HG02884 (cell line): ENCODE measurements around the gene ADAMTSL3.
"Not testable (repeated sequence)": the region's sequence is repeated elsewhere in the genome, so short reads cannot be mapped to it uniquely, and the experiment has no call there.

Source experiments
- ATAC-seq: cut with Tn5 transposase; IDR thresholded peaks from one replicate; pipeline ENCODE4 v1.9.1; 2021; ENCODE audit warnings: mild to moderate bottlenecking, moderate library complexity; ENCODE audit not compliant: unreplicated experiment

The ADAMTSL3 gene

GRCh38 chr15:83960192-83960829 is 306.4 kb downstream of the ADAMTSL3 start:
- no peak for ATAC-seq

GRCh38 chr15:83961311-83961710 is 307.4 kb downstream of the ADAMTSL3 start:
- ATAC-seq, result no peak

- ATAC-seq, result not testable (repeated sequence)
Measured at GRCh38 chr15:83964967-83965366, 311.0 kb downstream of the ADAMTSL3 start.

DNA sequence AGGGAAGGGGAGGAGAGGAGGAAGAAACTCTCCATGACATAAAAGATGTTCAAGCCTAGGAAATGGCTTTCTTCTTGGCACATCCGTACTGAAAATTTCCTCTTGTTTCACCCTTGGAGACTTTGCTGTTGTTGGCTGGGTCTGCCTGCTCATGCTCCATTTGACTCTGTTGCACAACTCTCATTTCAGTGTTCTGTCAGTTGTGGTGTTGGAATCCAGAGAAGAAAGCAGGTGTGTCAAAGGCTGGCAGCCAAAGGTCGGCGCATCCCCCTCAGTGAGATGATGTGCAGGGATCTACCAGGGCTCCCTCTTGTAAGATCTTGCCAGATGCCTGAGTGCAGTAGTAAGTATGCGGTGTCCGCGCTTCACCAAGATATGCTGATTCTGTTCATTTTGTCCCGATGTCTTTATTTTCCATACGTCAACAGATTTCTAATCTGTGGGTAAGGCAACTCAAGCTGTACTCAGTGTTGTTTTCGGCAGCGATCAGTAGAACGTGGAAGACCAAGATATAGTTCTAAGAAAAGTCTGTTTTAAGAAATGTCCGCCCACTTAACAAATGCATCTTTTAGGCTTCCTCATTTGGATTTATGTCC is 316.5 kb downstream of the ADAMTSL3 start:
- ATAC-seq, result no peak

GRCh38 chr15:83971992-83972391 is 318.1 kb downstream of the ADAMTSL3 start:
- no peak for ATAC-seq

GRCh38 chr15:83973816-83974215 is 319.9 kb downstream of the ADAMTSL3 start:
- no peak for ATAC-seq

GRCh38 chr15:83977992-83978391 is 324.1 kb downstream of the ADAMTSL3 start:
- no peak for ATAC-seq

GRCh38 chr15:83978588-83978987 is 324.7 kb downstream of the ADAMTSL3 start:
- no peak for ATAC-seq

DNA sequence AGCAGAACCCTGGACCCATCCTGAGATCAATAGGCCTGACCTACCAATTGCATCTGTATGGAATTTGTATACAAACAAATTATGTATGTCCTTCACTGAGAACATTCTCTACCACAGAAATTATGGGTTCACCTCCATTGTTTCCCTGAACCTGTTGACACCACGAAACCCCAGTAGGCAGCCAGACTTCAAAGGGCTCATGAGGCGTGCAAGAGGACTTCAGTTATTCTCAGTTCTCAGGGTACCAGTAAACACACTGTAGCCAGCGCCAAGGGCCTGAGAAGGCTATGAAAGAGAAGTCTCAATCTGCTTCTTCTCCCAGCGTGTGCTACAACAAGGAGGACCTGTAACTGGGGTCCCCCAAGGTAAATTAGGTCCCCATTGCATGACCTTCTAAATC is 326.7 kb downstream of the ADAMTSL3 start:
- no peak for ATAC-seq

DNA sequence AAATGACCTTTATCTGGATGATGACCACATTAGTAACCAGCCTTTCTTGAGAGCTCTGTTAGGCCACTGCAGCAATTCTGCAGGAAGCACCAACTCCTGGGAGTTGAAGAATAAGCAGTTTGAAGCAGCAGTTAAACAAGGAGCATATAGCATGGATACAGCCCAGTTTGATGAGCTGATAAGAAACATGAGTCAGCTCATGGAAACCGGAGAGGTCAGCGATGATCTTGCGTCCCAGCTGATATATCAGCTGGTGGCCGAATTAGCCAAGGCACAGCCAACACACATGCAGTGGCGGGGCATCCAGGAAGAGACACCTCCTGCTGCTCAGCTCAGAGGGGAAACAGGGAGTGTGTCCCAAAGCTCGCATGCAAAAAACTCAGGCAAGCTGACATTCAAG is 328.8 kb downstream of the ADAMTSL3 start:
- ATAC-seq, result no peak

DNA sequence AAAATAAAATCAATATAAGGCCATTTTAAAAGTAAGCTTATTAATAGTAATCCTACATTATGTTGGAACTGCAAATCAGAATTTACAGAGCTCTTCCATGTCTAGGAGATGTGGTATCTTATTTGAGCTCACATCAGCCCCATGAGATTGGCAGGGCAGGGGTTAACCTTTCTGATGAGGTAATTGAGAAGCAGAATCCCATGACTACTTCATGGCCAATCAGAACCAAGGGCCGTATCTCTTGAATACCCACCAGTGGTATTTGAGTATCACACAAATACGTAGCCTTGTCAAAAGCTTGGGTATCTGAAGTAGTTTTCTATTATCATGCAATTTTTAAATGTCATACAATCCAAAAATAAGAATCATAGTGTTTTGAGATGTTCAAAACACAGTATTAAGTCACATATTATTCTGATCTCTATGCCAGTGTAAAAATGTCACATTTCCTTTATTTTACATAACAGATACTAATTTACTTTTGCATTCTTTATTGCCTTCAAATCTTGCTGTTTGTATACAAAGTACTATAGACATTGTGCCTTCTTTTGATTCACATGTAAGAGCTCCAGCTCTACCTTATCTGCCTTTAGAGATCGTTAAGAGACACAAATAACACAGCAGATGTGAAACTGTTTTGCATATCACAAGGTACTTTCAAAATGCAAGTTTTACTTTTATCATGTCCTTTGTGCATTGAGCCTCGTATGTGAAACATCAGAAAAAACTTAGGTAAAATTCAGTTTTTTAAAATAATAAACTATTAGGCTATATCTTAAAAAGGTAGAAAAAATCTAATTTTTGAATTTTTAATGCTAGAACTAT is 329.9 kb downstream of the ADAMTSL3 start:
- ATAC-seq, result peak; percentile 82

GRCh38 chr15:83984601-83985000 is 330.7 kb downstream of the ADAMTSL3 start:
- ATAC-seq, result no peak

- no peak for ATAC-seq
Measured at GRCh38 chr15:83991163-83991562, 337.2 kb downstream of the ADAMTSL3 start.

- peak; percentile 86 for ATAC-seq
Measured at GRCh38 chr15:83992324-83993031, 338.6 kb downstream of the ADAMTSL3 start.

DNA sequence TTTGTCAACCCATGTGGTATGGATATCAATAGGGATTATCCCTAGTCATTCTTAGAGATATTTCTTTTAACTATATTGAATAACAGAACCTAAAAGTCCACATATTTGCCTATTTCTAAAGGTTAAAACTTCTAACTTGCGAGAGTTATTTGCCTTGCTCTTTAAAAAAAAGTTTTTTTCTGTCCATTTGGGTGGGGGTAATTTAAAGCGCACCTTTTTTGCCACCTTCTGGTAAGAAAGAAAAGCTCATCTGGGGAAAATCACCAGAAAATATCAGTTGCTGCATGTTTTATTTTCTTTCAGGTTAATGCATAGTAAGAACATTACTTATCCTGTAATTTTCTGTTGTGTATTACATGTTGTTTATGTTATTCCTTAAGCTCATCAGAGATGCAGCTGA is 339.7 kb downstream of the ADAMTSL3 start:
- no peak for ATAC-seq

- no peak for ATAC-seq
Measured at GRCh38 chr15:83998486-83998885, 344.6 kb downstream of the ADAMTSL3 start.

DNA sequence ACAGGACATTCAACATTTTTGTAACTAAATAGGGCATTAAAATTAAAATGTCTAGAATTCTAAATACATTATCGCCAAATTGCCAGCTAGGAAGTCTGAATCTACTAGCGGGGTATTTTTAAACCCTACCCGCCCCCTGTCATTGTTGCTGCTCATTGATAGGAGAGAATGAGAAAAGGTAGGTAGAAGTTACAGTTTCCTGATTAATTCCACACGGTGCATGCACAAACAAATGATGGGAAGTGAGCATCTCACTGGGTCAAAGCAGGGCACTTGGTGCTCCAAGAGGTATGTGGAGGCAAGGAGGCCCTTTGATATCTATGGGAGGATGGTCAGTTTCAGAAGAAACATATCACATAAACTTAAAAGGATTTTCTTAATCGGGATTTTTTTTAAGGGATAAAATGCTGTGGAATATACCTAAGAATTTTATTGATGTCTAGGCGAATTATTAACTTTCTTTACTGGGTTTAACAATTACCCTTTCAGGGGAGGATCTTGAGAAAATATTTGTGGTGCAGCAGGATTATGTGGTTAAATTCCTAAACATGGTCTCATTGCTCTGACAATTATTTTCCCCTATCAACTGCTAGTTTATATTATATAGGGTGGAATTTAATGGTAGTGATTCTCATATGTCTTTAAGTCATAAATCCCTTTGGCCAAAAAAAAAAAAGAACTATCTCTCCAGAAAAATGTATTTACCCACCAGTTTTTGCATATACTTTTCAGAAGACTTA is 345.6 kb downstream of the ADAMTSL3 start:
- no peak for ATAC-seq

- no peak for ATAC-seq
Measured at GRCh38 chr15:84001037-84001436, 347.1 kb downstream of the ADAMTSL3 start.

DNA sequence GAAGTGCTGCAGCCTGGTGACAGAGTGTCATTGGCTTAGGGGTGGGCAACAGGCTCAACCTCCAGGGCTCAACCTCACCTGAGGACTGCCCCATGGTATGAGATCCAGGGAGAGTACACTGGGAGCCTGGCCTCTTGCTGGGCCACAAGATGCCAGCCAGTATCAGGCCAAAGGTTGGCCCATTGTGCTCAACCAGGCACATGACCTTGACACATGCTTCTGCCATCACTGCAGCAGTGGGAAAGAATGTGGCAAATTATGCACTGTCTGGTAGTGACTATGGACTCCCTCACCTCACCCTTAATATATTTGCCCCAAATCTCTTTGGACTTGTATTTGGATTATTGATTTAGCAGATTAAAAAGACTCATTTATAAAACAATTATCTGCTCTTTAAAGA is 347.7 kb downstream of the ADAMTSL3 start:
- ATAC-seq, result no peak

DNA sequence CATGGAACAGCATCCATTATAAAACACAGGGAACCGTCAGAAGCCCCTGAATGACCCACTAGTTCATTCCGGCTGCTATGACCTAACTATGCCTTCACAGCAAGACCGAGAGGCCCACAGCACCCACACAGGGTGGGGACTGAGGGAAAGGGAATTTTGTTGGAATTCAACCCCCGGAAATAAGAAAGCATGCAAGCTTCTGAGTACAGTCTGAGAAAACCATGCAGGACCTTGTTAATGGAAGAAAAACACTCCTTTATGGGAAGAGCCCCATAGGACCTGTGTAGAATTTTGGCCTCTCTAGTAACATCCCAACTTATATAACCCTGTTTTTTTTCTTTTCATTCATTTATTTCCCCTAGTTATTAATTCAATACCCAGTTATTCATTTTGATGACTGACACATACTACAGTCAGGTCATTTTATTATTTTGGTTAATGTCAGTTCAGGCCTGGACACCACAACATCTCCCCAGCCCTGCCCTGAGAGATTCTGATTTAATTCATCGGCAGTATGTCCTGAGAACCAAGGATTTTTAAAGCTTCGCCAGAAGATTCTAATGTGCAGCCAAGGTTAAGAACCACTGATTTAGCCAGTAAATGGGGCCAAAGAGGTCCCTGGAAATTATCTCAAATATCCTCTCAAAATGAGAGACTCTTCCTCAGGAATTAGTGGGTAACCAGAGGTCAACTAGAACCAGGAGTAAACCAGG is 350.0 kb downstream of the ADAMTSL3 start:
- no peak for ATAC-seq
